Mucosa of descending colon (tissue), 3 donors: ENCODE measurements around the gene DNAH11. TPM values are rescaled to one million over a fixed set of nuclear protein-coding genes. Genes with fewer than 3 reads are reported as not detected.

Experiments
- ATAC-seq: fragments of 200-7000 bp; cut with Tn5 transposase; one replicate; pipeline ENCODE4 v1.9.1; 2020; ENCODE audit warnings: mild to moderate bottlenecking, moderate library complexity
- DNase-seq, 3 donors: peaks; one replicate each; pipeline ENCODE4 v3.0.0-alpha.2; 2020
- H3K36me3 ChIP-seq: fragments of 200-600 bp; one replicate; pipeline ENCODE4 v1.8.0; 2021; ENCODE audit warnings: low read depth, mild to moderate bottlenecking
- H3K4me1 ChIP-seq: fragments of 200-600 bp; one replicate; pipeline ENCODE4 v1.8.0; 2021; ENCODE audit warnings: low read depth, mild to moderate bottlenecking
- H3K4me3 ChIP-seq: fragments of 200-600 bp; one replicate; pipeline ENCODE4 v1.8.0; 2021; ENCODE audit warnings: mild to moderate bottlenecking
- H3K9me3 ChIP-seq: fragments of 200-600 bp; one replicate; pipeline ENCODE4 v1.8.0; 2021; ENCODE audit warnings: mild to moderate bottlenecking
- intact Hi-C, 2 donors: fragments of 100-400 bp; cut with DNase I in 1 of 2; cut with micrococcal nuclease in 1 of 2; formaldehyde crosslinking; loops; one replicate each; pipeline versions ENCODE4 v1.11.0 to v1.11.1; 2022; cut with DNase I, micrococcal nuclease
- total RNA-seq, 3 donors: library from RNA; stranded (reverse); fragmentation: NEBNext Ultra II Directional in 2 of 3; extraction: Animal tissue kit (Norgen Biotek cat#: 25700) in 2 of 3; gene quantifications; one replicate each; pipeline versions ENCODE4 v1.2.1 to v1.2.4, GENCODE V29; 2021 to 2023
- TF ChIP-seq, protein P1 (sequence below): fragments of 200-600 bp; IDR thresholded peaks from one replicate; pipeline ENCODE4 v1.8.0; 2022; ENCODE audit warnings: antibody characterized with exemption, mild to moderate bottlenecking
- donor health status: DM: no; HTN: no; CAD: no; lungs with moderate emphysema.
- donor health status: DM: no; HTN: no; CAD: no.
- donor health status: DM: no; HTN: yes; CAD: no.

DNAH11 gene
- total RNA-seq, 3 donors from 2014 or later, result 0.02 to 0.47 (median 0.03) TPM

DNA sequence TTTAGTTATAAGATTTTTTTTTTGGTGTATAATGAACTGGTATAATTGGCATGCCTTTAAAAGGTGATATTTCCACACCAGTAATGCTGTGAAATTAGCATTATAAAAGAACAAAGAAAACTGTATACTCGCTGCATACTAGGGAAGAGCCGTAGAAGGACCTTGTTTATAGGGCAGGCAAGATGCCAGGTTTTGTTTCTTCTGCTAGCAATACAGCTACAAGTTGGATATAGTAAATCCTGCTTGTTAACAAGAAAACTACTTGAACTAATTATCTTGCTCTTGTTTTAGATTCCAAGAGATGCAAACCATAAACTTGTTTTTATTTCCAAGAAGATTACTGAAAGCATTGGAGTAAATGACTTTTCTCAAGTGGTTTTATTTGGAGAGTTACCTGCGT, 1.9 kb downstream of the DNAH11 start:
- intact Hi-C loops, result no loop called here
- Histone ChIP-seq H3K4me1 (peaks cover 7% of the 10 kb centered on the region), H3K4me3 (no peak overlapping the region), H3K9me3 (no peaks in the 10 kb centered on the region), H3K36me3 (no peaks in the 10 kb centered on the region)
- TF ChIP-seq, protein P1, sequence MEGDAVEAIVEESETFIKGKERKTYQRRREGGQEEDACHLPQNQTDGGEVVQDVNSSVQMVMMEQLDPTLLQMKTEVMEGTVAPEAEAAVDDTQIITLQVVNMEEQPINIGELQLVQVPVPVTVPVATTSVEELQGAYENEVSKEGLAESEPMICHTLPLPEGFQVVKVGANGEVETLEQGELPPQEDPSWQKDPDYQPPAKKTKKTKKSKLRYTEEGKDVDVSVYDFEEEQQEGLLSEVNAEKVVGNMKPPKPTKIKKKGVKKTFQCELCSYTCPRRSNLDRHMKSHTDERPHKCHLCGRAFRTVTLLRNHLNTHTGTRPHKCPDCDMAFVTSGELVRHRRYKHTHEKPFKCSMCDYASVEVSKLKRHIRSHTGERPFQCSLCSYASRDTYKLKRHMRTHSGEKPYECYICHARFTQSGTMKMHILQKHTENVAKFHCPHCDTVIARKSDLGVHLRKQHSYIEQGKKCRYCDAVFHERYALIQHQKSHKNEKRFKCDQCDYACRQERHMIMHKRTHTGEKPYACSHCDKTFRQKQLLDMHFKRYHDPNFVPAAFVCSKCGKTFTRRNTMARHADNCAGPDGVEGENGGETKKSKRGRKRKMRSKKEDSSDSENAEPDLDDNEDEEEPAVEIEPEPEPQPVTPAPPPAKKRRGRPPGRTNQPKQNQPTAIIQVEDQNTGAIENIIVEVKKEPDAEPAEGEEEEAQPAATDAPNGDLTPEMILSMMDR, result no peak
- DNase-seq (peak in 1 of 3 donors; percentile 10), ATAC-seq (no peak)

DNA sequence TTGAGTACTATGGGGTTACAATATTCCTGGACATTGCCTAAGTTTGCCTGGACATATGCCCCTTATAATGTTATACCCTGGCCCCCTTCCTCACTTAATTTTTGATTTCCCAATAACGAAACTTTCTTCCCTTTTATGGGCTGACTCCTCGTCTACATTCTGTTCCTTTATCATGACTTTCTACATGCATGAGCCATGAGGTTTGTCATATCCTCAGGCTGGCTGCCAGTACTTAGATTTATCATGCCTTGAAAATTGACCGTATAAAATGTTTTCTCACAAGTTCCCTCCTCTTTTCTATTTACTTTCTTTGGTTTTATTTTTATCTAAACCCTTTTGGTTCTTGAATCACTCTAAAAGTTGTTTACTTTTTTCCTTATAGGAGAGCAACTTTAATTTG, 4.7 kb downstream of the DNAH11 start:
- intact Hi-C loops, result no loop called here
- no peaks in the 10 kb centered on the region for H3K36me3 ChIP-seq
- H3K4me1 ChIP-seq, result peaks cover 7% of the 10 kb centered on the region
- TF ChIP-seq, protein P1, result no peak
- DNase-seq (no peak), ATAC-seq (no peak)
- no peaks in the 10 kb centered on the region for H3K9me3 ChIP-seq
- no peak overlapping the region for H3K4me3 ChIP-seq

DNA sequence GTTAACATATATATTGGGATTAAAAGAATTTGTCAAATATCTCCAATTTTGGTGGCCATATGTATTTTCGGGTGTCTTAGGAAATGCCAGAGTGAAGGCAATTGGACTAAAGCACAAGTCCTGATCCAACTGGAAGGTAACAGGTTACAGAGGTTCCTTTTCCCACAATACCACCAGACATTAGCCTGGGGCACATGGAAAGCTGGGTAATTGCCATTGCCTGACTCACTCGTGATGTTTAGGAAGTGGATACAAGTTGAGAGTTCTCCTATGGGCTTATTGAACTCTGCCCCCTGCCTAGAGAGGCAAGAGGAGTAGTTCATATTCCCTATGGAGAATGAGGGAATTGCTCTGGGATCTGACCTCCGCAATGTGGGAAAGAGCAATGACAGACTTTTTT, 5.7 kb downstream of the DNAH11 start:
- ATAC-seq (no peak), DNase-seq (no peak)
- TF ChIP-seq, protein P1, result no peak
- no peaks in the 10 kb centered on the region for H3K9me3 ChIP-seq
- H3K4me1 ChIP-seq, result no peaks in the 10 kb centered on the region
- no peak overlapping the region for H3K4me3 ChIP-seq
- intact Hi-C loops, result no loop called here
- no peaks in the 10 kb centered on the region for H3K36me3 ChIP-seq

DNA sequence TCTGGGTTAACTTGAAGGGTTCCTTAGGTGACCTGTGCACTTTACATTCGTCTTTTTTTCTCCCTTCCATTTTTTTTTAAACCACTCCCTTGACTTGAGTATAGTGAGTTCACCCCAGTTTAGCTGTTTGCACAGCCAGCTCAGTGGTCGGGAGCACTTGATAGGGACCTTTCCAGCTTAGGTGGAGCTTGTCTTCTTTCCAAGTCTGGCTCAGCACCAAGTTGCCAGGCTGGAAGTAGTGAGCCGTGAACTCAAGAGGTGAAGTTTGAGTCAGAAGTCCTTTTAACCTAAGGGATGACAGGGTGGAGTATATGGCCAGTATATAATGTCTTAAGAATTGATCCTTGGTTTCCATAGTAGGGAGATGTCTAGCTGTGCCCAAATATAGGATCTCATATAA, 7.2 kb downstream of the DNAH11 start:
- ATAC-seq (no peak), DNase-seq (no peak)
- Histone ChIP-seq H3K4me3 (no peak overlapping the region), H3K9me3 (no peaks in the 10 kb centered on the region), H3K4me1 (no peaks in the 10 kb centered on the region), H3K36me3 (no peaks in the 10 kb centered on the region)
- TF ChIP-seq, protein P1, result no peak
- intact Hi-C loops, result no loop called here

DNA sequence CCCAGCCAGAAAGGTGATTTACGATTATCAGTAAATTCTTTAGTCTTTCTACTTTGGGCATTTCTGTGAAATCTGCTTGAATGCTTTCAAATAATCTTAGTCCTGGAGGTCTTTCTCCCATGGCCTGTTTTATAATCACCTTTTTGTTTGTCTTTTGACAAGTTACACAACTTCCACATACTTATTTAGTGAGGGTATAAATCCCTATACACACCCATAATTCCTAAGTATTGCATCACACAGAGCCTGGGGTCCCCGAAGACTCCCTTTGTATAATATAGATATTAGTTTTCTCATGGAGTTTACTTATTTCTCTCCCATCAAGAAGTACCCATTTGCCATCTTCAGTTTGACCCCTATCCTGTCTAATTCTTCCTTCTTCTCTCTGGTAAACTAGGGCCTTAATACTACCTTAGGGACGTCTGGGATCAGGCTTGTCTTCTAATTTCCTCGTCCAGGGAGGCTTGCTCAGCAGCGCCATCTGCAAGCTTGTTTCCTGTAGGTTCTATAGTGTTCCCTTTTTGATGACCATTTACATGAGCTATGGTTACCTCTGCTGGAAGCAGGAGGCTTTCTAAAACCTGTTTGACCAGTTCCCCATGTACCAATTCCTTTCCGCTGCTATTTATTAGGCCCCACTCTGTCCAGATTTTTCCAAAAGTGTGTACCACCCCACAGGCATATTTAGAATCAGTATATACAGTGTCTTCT, 8.1 kb downstream of the DNAH11 start:
- Histone ChIP-seq H3K4me3 (no peak overlapping the region), H3K36me3 (no peaks in the 10 kb centered on the region), H3K4me1 (no peaks in the 10 kb centered on the region), H3K9me3 (no peaks in the 10 kb centered on the region)
- TF ChIP-seq, protein P1, result no peak
- no peak for ATAC-seq
- no peak for DNase-seq
- intact Hi-C loops, result no loop called here

DNA sequence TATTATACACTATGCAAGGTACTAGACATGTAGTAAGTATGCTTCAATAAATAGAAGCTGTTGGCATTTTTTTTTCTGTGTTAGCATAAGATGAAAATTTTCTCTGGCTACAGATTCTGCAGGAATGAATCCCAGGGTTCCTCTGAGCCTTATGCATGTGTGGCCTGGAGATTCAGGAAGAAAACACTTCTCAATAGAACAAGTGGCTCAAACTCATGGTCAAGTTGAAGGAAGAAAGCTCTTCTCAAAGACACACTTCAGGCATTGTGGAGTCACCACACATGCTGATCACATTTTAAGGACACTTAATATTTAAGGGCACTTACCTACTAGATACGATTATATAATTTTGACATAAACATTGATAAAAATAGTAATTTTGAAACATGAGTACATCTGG, 19.5 kb downstream of the DNAH11 start:
- no peak overlapping the region for H3K4me3 ChIP-seq
- ATAC-seq (no peak), DNase-seq (no peak)
- H3K36me3 ChIP-seq, result no peaks in the 10 kb centered on the region
- H3K9me3 ChIP-seq, result no peaks in the 10 kb centered on the region
- no peaks in the 10 kb centered on the region for H3K4me1 ChIP-seq
- TF ChIP-seq, protein P1, result no peak
- intact Hi-C loops, result no loop called here
